Measurements from ENCODE around the gene FLT3.

The FLT3 gene

GRCh38 chr13:28000567-28000966, 99.8 kb downstream of the FLT3 start:
- no peak for DNase-seq

- no peak for DNase-seq
These were observed 102.4 kb downstream of the FLT3 start for GRCh38 chr13:27997904-27998522.

- no peak for DNase-seq
These were observed 108.5 kb downstream of the FLT3 start for GRCh38 chr13:27991881-27992280.

DNA sequence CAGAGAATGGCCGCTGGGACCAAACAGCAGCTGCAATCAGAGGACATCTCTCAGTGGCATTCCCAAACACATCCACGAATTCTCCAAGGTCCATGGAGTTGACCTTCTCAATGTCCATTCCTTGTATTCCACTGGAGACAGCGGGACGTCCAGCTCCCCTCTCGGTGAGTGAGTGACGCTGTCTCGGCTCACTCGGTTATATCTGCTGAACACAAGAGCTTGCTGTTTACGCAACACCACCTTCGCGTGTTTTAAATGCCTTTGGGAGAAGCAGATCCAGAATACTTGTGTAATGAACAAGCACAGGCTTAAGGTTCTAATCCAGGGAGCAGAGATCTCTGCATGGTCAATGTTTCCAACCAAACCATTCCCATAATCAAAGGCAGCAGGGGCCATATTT, 111.9 kb downstream of the FLT3 start, which contains the start of gene URAD:
TSS of gene URAD (minus strand) at position 174 of the 400 bp plus-strand sequence. CDS start at position 118, 56 bp downstream.
- no peak for DNase-seq

DNA sequence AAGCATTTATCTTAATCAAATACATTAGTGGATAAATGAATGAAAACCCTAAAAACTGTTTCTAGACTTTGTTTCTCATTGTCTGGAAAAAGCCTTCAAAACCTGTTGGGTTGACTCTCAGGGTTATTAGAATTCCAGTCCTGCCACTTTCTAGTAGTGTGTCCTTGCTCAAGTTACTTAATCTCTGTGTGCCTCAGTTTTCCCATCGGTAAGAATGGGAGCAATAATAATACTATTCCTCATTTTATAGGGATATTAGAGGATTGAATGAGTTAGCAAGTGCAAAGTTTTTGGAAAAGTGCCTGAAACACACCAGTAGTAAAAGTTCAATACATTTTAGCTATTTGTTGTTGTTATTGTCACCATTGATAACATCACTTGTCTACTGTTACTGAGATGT, 114.8 kb downstream of the FLT3 start:
- DNase-seq, result no peak

GRCh38 chr13:27982361-27982760, 118.0 kb downstream of the FLT3 start:
- no peak for DNase-seq

DNA sequence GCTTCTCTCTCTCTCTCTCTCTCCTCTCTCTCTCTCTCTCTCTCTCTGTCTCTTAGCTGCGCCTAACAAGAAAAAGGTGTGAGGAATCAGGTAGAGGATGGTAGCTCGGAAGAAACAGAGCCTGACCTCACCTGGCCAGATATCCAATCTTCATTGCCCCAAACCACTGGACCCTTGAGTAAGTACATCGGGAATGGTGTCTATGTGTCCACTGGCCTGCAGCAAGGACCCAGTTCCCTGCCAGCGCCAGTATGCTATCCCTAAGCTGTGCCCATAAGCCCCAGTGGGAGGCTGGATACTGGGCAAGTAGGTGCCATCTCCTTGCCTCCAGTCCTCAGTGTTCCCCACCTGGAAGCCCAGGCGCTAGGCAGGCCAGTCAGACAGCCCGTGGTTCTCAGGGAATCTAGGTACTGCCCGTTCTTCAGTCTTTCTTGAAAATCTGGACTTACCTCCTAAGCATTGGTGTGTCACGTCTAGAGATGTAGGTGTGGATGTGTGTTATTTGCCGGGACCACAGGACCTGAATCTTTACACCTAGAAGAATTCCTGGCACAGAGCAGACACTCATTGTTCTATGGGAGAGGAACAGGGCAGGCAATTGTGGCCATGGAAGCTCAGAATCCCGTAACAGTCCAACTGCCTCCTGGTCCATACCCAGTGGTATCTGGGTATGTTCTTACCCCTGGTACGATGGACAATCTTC, 119.2 kb downstream of the FLT3 start:
- DNase-seq, result peak; percentile 33

DNA sequence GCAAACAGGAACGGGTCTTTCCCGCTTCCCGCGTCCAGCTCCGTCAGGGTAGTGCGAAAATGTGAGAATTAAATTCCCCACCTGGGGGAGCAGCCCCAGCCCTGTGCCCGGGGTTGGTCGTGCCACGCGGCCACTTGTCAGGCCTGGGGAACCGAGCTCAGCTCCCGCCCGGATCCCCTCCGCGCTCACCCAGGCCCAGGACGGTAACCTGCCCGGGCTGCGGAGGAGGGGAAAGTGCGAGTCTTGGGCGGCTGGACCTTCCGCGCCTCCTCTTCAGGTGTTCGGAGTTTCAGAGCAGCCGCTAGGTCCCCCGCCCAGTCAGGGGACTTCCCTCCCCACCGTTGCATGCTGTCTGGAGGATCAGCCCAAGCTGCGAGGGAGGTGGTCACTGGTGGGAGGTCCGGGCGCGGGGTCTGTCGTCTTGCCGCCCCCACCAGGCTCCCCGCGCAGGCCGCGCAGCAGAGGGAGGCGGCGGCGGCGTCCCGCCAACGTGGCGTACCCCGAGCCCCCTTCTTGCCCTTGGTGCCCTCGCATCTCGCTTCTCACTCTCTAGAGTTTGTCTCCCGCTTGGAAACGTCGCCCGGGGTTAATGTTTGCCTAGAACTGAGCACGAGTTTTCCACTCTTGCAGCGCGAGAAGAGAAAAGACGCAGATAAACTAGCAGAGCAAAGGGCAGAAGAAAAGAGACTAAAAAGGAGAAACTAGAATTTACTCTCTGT, 119.9 kb downstream of the FLT3 start:
- peak; percentile 54 for DNase-seq

- no peak for DNase-seq
These were observed 120.6 kb downstream of the FLT3 start for GRCh38 chr13:27979765-27980279.

DNA sequence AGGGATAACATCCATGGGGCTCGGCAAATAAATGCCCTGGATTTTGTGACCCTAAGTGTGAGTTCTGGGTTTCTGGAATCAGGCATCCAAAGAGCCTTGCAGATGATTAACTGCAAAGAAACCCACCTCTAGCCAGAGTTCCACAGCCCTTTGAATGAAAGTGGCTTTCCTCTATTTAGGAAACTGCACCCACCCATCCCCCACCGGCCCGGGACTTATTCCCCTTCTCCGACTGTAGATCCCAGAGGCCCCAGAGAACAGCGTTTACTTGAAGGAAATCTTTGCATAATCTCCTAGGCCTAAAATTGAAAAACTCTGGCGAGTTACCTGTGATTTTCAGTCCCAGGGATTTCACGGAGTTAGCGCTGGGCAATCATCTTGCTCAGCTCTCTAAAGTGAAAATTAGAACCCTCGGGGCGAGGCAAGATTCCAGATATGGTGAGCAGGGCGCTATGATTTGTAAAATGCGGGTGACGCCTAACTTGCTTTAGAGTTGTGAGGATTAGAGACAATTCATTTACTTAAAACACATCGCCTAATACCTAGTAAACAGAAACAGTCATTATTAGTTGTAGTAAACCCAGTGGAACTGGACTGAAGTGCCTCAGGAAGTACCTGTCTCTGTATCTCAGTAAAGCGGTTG, 121.3 kb downstream of the FLT3 start:
- peak; percentile 41 for DNase-seq

- DNase-seq, result peak; percentile 50
These were observed 121.9 kb downstream of the FLT3 start for GRCh38 chr13:27978301-27978968.

DNA sequence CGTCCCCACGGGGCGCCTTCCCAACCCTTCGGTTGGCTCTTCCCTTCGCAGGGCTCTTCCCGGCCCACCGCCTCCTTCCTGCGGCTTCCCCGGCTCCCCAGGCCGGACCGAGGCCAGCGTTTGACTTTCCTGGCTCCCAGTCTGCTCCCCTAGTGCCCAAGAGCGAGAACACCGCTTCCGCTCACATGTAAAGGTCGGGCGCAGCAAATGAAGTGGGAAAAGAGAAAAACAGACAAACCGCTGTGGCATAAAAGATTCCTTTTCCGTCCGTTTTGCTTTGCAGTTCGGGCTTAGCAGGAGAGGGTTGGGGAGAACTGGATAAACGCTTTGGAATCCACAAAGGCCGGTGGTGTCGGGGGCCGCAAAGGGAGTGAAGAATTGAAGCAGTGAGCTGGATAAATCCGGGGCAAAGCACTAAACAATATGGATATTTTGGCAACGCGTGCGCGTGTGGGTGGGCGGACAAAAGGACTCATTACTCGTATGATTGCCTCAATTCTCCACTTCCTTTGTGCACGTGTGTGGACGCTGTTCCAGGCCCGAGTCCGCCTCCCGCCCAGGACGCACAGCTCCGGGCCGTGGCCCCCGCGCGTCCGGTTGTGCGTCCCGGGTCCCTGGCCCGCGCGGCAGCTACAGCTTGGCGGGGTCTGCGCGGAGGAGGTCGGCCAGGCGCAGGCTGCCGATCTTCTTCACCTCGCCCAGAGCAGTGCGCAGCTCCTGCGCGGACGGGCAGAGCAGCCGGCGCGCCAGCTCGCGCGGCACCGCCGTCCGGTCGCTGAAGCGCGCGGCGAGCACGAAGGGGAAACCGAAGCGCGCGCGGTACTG, 122.7 kb downstream of the FLT3 start:
- DNase-seq, result peak; percentile 50

- DNase-seq, result peak; percentile 49
These were observed 123.8 kb downstream of the FLT3 start for GRCh38 chr13:27976362-27977091.

- peak; percentile 58 for DNase-seq
These were observed 124.6 kb downstream of the FLT3 start for GRCh38 chr13:27975564-27976361.

DNA sequence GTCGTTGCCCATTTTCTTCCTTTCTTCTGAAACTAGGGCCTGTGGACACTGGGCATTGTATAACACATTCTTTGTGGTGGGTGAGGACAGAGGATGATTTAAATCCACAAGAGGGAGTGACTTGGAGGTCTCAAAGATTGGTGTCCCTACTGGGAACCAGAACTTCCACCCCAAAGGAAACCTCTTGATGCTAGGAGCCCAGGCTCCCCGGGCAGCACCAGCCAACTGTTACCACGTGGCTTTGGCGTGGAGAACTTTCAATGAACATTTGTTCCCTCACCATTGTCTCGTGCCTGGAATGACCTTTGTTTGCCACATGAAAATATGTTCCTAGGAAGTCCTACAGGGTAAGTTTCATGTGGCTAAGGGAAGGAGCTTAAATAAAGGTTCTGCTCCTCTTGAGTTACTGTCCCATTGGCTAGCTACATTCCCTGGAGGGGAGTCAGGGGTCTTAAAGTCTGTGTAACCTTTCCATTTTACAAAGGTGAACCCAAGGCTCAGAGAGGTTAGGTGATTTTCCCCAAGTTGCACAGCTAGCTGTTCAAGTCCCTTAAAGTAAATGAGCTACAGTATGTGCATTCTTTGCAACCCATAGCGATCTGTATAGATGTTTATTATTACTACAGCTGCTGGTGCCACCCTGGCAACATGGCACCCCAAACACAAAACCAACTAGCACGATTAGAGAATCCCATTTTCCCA, 126.3 kb downstream of the FLT3 start:
- DNase-seq, result peak; percentile 15

DNA sequence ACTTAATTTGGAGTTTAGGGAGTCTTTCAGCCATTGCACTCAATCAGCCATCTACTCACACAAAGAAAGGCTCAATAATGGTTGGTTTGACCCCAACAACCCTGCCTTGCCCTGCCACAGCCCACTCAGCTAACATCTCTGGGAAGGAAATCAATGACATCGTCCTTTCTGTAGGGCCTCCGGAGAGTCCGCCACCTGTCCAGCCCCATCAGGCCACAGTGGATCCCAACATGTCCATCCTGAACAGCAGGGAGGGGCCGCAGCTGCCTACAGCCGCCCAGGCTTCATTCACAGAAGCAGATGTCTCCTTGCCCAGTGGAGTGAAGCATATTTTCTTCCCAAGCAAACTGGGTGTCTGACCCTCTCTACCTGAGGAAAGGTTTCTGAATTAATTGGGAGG, 127.1 kb downstream of the FLT3 start:
- DNase-seq, result peak; percentile 18

- DNase-seq, result no peak
These were observed 127.9 kb downstream of the FLT3 start for GRCh38 chr13:27972478-27972820.

GRCh38 chr13:27971776-27972477, 128.4 kb downstream of the FLT3 start:
- DNase-seq, result no peak

DNA sequence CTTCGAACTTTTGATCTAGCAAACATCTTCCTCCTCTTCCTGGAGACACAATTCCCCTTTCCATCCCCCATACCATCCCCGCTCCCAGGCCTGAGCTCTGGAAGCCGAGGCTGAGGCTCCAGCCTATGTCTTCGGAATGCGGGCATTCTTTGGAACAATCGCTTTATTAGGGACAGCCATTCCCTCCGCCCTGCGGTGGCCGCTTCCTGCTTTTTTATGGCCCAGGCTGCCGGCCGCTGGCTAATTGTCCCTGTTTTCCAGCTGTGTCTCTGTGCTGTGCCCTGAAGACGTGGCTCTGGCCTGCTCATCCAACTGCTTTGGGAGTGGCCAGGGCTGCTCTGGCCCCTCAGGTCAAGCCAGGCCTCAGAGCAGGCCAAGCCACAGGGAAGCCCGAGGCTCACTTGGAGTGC, 129.1 kb downstream of the FLT3 start:
- DNase-seq, result no peak
